Activated CD4-positive, alpha-beta T cell treated with anti-CD3 and anti-CD28 coated beads, Interleukin-2, Interleukin-4, amounts not matched to agents 100 ng/mL and 50 ng/mL, durations not matched to agents 16 hours and 8 hours (primary cell): ENCODE measurements around the gene GJB6.

Experiments used
- DNase-seq: peaks from one replicate; pipeline ENCODE4 v3.0.0-alpha.2; 2020; ENCODE audit warnings: low spot score

Gene GJB6

DNA sequence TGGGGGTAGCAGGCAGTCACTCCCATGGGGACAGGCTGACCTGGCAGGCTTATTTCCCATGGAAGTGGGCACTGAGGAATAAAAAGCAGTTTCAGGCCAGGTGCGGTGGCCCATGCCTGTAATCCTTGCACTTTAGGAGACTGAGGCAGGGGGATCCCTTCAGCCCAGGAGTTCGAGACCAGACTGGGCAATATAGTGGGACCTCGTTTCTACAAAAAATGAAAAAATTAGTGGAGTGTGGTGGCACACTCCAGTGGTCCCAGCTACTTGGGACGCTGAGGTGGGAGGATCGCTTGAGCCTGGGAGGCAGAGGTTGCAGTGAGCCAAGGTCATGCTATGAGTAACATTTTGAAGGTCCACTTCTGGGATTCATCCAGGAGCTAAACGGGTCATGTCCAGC is 45.3 kb downstream of the GJB6 start:
- no peak for DNase-seq

DNA sequence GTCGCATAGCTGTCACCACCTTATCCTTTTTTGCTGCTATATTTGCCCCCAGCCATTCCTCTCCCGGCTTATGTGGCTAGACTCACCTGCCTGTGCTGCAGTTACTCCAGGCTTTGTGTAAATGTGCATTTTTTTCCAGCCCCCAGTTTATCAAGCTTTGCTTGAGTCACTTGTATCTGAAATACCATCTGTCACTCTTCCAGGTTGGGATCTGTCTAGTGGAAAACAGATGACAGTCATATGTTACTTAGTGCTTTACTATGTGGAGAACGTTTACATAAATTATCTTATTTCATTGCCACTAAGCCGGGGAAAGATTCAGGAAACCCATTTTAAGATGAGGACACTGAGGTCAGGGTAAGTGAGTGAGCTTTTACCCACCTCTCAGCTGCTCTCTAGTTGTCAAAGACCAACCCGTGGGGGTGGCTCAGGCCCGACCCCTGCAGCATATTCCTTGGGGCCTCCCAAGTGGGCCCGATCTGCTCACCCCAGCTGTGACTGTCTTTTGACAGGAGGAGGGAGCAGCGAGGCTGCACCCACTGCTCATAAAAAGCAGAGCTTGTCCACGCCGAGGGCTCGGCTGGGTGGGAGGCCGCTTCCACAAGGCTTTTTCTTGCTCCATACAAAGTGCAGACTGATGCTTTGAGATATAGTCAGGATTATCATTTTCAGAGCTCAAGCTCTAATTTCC is 46.6 kb downstream of the GJB6 start:
- DNase-seq, result no peak

DNA sequence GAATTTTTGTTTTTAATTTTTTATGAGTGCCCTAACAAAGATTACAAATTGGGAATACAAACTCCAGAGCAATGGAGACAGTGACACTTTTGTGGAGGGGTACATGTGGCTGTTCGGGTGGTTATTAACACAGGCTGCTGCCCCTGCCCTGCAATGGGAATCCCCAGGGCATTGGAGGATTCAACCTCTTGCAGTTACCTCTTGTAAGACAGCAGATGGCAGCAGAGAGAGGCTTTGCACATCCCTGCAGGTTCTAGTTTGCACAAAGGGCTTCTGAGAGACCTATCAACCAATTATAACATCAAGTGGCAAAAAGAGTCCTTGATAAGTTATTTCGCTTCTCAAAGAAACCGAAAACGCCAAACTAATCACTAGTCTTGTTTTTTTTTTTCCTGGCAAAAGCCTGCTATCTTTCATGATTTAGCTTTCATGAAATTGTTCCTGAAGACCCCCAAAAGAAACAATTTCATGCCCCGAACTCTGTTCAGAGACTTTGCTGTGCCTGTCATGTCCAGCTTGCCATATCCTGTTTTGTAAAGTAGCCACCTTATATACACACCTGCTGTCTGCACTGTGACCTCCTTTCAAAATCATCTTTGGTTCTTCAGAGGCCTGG is 49.8 kb downstream of the GJB6 start:
- peak; percentile 78 for DNase-seq

DNA sequence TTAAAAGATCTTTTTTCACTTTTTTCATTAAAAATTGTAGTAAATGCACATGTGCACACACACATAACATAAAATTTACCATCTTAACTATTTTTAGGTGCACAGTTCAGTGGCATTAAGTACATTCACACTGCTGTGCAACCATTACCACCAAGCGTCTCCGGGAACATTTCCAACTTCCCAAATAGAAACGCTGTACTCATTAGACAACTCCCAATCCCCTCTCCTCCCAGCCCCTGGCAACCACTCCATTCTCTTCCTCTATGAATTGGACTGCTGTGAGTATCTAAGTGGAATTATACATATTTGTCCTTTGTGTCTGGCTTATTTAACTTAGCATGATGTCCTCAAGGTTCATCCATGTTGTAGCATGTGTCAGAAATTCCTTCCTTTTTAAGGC is 50.9 kb downstream of the GJB6 start:
- DNase-seq, result no peak

DNA sequence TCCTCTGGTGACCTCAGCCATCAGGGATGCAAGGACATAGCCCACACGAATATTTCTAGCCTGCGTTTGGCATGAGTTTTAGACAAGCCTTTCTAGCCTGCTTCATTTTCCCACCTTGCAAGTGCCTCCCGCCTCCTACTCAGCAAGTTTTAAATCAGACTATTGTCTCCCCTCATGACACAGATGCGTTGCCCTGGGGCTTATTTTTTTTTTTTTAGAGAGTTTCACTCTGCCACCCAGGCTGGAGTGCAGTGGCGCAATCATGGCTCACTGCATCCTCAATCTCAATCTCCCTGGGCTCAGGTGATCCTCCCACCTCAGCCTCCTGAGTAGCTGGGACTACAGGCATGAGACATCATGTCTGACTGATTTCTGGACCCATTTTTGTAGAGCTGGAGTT is 54.0 kb downstream of the GJB6 start:
- no peak for DNase-seq

DNA sequence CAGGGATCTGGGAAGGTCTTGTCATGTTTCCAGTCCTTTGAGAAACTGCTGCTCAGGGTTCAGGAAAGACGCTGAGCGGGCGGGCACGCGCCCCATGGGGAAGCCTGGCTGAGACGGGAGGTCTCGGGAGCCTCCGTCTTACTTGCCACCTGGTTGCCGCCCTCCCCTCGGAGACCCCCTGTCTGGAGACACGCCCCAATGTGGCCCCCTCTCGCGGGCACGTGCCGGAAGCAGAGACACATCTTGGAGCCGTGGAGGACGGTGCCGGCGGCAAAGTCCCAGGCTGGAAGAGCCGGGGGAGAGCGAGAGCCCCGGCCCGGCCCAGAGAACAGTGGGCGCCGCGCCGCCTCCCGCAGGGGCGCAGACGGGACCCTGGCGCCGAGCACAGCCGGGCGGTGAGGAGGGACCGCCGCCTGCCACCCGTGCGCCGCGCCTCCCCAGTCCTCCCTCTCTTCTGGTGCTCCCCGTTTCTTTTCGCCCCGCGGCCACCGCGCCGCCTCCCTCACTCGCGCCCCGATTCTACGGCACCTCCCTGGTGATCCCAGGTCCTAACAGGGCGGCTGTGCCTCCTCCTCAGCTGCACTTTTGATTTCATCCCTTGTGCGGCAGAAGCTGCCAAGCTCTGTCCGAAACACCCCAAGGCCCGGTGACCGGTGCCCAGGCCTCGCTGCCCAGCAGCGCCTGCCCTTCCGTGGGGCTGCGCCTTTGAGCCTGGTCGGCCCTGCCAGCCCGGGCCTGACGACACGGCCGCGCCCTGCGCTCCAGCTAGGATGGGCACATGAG is 54.9 kb downstream of the GJB6 start:
- no peak for DNase-seq

DNA sequence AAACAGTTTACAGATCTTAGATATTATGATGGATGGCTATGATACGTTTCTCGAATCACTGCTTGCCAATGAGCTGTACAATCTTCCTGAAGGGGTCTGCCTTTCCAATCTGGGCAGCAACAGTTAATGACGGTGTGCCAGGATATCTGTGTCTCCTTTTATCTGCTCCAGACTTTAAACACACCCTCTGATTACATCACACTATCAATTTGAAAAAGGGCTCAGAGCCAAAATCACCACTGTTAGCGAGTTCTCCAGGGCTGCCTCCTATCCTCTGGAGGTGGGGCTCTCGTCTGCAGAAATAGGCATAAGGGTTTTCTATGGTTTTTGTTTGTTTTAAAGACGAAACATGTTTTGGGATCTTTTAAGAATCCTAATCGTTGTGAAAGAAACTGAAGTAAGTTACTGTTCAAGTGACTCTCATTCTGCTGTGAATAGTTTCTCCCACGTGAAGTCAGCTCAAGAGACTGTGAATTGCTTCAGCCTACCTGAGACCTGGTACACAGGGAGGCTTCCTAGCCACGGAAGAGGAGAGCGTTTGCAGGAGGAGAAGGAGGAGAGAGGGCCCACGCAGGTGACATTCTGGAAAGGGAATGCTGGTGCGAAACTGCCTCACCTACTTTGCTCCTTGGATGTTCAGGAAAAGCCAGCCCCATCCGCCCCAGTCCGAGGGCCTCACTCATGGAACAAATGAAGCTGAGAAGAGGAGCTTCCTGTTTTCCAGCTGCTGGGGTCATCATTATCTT is 56.0 kb downstream of the GJB6 start:
- DNase-seq, result no peak

DNA sequence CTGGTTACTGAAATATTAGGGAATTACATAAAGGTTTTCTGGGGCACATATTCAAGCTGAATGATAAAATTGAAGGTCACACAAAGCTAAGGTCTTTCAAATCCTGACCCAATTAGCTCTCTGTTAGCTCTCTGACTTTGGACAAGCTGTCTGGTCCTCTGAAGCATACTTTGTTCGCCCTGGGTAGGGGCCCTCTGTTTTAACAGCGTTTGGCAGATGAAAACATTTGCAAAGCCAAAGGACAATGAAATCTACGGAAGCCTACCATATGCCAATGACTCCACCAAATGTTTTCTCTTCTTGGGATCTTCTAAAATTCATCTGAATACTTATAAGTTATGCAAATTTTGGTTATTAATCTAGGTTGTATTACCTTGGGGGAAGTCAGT is 56.7 kb downstream of the GJB6 start:
- DNase-seq, result no peak

DNA sequence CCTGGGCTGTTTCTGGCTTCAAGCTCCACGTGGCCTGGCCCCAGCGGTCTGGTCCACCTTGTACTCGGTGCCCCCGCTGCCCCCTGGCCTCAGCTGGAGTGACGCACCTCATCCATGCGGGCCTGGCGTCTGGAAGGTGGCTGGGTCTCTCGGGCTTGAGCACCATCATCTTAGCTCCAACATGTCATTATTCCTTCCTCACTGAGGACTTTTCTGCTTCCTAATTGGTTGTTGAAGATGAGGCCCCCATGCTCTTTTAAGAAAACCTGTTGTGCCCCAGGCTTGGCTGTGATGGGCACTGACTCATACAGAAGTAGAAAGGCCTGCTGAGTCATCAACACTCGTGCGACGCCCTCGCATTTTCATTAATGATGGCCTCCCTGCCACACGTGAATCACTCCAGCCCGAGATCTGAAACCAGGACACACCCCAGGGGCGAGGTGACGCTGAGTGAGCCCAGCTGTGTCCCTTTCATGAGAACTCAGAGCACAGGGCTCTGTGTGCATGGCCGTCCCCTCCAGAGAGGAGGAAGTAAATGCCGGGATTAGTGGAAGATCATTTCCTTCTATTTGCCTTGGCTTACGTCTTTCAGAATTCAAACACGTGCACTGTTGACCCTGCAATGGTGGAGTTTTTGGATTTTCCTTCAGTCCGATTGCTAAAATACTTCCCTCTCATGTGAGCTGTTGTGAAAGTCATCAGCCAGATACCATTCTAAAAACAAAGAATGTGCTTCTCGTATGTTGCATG is 57.3 kb downstream of the GJB6 start:
- peak; percentile 81 for DNase-seq

DNA sequence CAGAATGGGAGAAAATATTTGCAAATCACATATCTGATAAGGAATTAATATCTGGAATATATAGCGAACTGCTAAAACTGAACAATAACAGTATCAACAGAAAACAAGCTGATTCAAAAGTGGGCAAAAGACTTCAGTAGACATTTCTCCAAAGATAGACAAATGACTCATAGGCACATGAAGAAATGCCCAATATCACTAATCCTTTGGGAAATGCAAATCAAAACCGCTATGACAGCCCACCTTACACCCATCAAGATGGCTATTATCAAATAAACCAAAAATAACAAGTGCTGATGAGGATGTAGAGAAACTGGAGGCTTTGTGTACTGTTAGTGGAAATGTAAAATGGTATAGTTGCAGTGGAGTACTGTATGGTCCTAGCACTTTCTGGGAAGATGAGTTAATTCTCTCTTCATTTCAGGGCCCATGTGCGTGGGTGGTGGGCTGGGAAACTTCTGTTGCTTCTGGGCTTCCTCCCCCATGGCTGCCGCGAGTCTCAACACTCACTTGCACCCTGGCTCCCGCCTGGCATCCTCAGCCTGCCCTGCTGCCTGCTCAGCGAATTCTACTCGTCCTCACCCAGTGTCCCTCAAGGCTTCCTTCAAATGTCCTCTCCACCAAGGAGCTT is 58.9 kb downstream of the GJB6 start:
- no peak for DNase-seq
